Activated gamma-delta T cell treated with Interleukin-2 at 50 U/mL for 16 hours (primary cell): ENCODE measurements around the gene FASTK.

Experiments
- DNase-seq: peaks from one replicate; pipeline ENCODE4 v3.0.0-alpha.2; 2020

Gene FASTK

GRCh38 chr7:151080067-151080521, 515 bp downstream of the FASTK start:
- no peak for DNase-seq

- no peak for DNase-seq
These were observed 1.3 kb downstream of the FASTK start for GRCh38 chr7:151079199-151079910.

GRCh38 chr7:151078233-151079040, 2.2 kb downstream of the FASTK start:
- no peak for DNase-seq

GRCh38 chr7:151077705-151078232, 2.8 kb downstream of the FASTK start:
- no peak for DNase-seq

GRCh38 chr7:151076863-151077704, 3.5 kb downstream of the FASTK start:
- DNase-seq, result no peak

- no peak for DNase-seq
These were observed 4.6 kb downstream of the FASTK start for GRCh38 chr7:151075978-151076426.

GRCh38 chr7:151075662-151075971, 5.0 kb downstream of the FASTK start:
- DNase-seq, result no peak

- no peak for DNase-seq
These were observed 5.6 kb downstream of the FASTK start for GRCh38 chr7:151074817-151075661.

- no peak for DNase-seq
These were observed 6.6 kb downstream of the FASTK start for GRCh38 chr7:151073990-151074389.

- no peak for DNase-seq
These were observed 9.4 kb downstream of the FASTK start for GRCh38 chr7:151071032-151071866.

GRCh38 chr7:151070574-151070960, 10.0 kb downstream of the FASTK start:
- no peak for DNase-seq

GRCh38 chr7:151069841-151070573, 10.6 kb downstream of the FASTK start:
- no peak for DNase-seq

- DNase-seq, result no peak
These were observed 12.4 kb downstream of the FASTK start for GRCh38 chr7:151068069-151068773.

GRCh38 chr7:151066273-151066974, 14.2 kb downstream of the FASTK start:
- no peak for DNase-seq

GRCh38 chr7:151065516-151065915, 15.1 kb downstream of the FASTK start:
- no peak for DNase-seq

GRCh38 chr7:151064993-151065392, 15.6 kb downstream of the FASTK start:
- DNase-seq, result no peak

- no peak for DNase-seq
These were observed 16.2 kb downstream of the FASTK start for GRCh38 chr7:151064454-151064853.

- no peak for DNase-seq
These were observed 17.4 kb downstream of the FASTK start for GRCh38 chr7:151063212-151063561.
